GM18505 (cell line): Measurements from ENCODE around the gene KMT2A.
"Not testable (repeated sequence)": the region's sequence is repeated elsewhere in the genome, so short reads cannot be mapped to it uniquely, and the experiment has no call there.

ENCODE experiments used
- ATAC-seq: cut with Tn5 transposase; IDR thresholded peaks from one replicate; pipeline ENCODE4 v1.9.1; 2021; ENCODE audit not compliant: unreplicated experiment
- POLR2A ChIP-seq: IDR thresholded peaks from 4 replicates; pipeline ENCODE4 v1.6.1; 2011; ENCODE audit warnings: borderline replicate concordance; ENCODE audit not compliant: insufficient read depth, insufficient read length; ENCODE audit errors: extremely low read depth

The KMT2A gene

GRCh38 chr11:118547132-118547531, 110.8 kb downstream of the KMT2A start:
- no peak for TF ChIP-seq POLR2A
- ATAC-seq, result no peak

DNA sequence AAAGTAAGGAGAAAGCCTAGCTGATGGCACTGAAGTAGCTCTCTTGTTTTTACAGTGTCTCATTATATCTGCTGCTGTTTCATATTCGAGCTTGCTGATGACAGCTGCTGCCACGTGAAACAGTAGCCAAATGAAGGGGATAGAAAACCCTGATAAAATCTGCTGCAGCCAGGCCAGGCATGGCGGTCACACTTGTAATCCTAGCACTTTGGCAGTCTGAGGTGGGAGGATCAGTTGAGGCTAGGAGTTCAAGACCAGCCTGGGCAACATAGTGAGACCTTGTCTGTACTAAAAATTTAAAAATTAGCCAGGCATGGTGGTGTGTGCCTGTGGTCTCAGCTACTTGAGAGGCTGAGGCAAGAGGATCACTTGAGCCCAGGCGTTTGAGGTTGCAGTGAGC, 116.0 kb downstream of the KMT2A start:
- ATAC-seq, result no peak
- no peak for TF ChIP-seq POLR2A

DNA sequence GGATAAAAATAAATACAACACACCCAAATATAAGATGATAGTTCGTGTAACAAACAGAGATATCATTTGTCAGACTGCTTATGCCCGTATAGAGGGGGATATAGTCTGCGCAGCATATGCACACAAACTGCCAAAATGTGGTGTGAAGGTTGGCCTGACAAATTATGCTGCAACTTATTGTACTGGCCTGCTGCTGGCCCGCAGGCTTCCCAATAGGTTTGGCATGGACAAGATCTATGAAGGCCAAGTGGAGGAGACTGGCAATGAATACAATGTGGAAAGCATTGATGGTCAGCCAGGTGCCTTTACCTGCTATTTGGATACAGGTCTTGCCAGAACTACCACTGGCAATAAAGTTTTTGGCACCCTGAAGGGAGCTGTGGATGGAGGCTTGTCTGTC, 124.5 kb downstream of the KMT2A start:
- no peak for ATAC-seq
- no peak for TF ChIP-seq POLR2A

DNA sequence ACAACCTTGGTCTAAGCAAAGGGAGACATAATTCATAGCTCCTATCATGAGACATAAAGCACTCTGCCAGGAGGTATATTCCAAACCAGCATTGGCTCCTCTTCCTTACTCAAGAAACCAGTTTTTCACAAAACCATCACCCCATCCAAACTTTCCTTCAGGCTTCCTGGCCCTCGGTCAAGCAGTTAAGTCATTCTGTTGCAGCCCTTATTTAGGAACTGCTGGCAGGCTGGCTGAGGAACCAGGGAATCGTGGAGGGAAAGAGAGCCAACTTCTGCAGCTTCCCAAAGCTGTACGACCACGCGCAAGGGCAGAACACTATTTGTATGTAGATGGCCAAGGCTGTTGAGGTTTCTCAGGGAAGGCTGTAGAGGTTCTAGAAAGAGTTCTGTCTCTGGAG, 128.8 kb downstream of the KMT2A start:
- no peak for TF ChIP-seq POLR2A
- no peak for ATAC-seq

DNA sequence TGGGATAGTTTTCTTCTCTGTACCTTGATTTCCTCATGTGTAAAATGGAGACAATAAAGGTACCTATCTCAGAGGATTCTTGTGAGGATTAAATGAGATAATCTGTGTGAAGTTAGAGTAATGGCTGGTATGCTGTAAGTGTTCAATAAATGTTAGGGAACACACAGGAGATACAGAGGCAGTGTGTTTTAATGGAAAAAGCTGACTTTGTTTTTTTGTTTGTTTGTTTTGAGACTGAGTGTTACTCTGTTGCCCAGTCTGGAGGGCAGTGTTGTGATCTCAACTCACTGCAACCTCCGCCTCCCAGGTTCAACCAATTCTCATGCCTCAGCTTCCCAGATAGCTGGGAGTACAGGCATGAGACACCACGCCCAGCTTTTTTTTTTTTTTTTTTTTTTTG, 133.4 kb downstream of the KMT2A start:
- no peak for ATAC-seq
- TF ChIP-seq POLR2A, result no peak

- TF ChIP-seq POLR2A, result no peak
- no peak for ATAC-seq
Observed at GRCh38 chr11:118570787-118571186, 134.5 kb downstream of the KMT2A start.

DNA sequence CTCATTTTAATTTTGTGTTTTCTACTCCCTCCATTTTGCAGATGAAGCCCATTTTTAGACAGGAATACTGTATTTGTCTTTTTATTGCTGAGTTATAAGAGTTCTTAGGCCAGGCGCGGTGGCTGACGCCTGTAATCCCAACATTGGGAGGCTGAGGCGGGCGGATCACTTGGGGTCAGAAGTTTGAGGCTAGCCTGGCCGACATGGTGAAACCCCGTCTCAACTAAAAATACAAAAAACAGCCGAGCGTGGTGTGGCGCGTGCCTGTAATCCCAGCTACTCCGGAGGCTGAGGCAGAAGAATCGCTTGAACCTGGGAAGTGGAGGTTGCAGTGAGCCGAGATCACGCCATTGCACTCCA, 135.4 kb downstream of the KMT2A start:
- ATAC-seq, result not testable (repeated sequence)

- ATAC-seq, result peak; percentile 64
- TF ChIP-seq POLR2A, result peak; percentile 90
Observed at GRCh38 chr11:118572061-118572980, 136.0 kb downstream of the KMT2A start, which contains the start of gene ARCN1. Gene ARCN1 (plus strand): TSS chr11:118572409. CDS start chr11:118572548, 139 bp downstream.

- no peak for TF ChIP-seq POLR2A
- ATAC-seq, result peak; percentile 9
Observed at GRCh38 chr11:118572981-118573550, 136.8 kb downstream of the KMT2A start.

DNA sequence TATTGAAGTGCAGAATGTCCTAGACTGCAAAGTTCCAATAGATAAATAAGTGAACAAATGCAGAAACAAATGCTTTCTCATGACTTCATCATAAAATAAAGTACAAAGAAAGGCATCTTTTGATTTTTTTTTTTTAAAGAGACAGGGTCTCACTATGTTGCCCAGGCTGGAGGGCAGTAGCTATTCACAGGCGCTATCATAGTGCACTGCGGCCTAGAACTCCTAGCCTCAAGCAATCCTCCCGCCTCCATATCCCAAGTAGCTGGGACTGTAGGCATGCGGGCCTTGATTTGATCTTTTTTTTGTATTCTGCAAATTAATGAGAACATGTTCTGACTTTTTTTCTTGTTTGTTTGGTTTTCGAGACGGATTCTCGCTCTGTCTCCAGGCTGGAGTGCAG, 138.3 kb downstream of the KMT2A start:
- no peak for TF ChIP-seq POLR2A

More for the DNA sequence above, 138.3 kb downstream of the KMT2A start:
- no peak for ATAC-seq
